ENCODE measurements around the gene APOF.
"Not testable (repeated sequence)": the region's sequence is repeated elsewhere in the genome, so short reads cannot be mapped to it uniquely, and the experiment has no call there.

Gene APOF

GRCh38 chr12:56336361-56337167 is 26.1 kb downstream of the APOF start:
- TF ChIP-seq ZNF266 (tag by site-specific recombination; IDR thresholded peaks at IDR 0.05; ENCODE audit: low read depth) (no peak), ZNF747 (tag by site-specific recombination; IDR thresholded peaks at IDR 0.05) (no peak), ZSCAN30 (tag by site-specific recombination; IDR thresholded peaks at IDR 0.05) (no peak), ZNF707 (tag by site-specific recombination; IDR thresholded peaks at IDR 0.05) (no peak), ZNF10 (tag by site-specific recombination; IDR thresholded peaks at IDR 0.05) (0 out of 2 replicates have a peak, but pooled peaks have one; percentile 26), ZNF292 (tag by site-specific recombination; IDR thresholded peaks at IDR 0.05; ENCODE audit: borderline replicate concordance, low read depth) (no peak), ZFP41 (tag by site-specific recombination; IDR thresholded peaks at IDR 0.05; ENCODE audit: borderline replicate concordance) (no peak), KLF9 (tag by site-specific recombination; IDR thresholded peaks at IDR 0.05; ENCODE audit: low read depth) (no peak), ZNF654 (tag by site-specific recombination; IDR thresholded peaks at IDR 0.05; ENCODE audit: low read depth) (no peak)
- no peaks in the 10 kb centered on the region for H3K9me3 ChIP-seq (ENCODE audit: control insufficient read depth, insufficient read depth, low read depth, low read length)
- no peak overlapping the region for H3K4me3 ChIP-seq (ENCODE audit: low read depth, low read length)
- H3K27ac ChIP-seq (ENCODE audit: extremely low read depth, low read depth, low read length) = no peak overlapping the region
- POLR2A ChIA-PET = interaction anchor here (0.6 to 2.9 kb wide), 4 partner anchors 16 to 101 kb away, joined by 3 to 12 read pairs (median 4); partner anchors contain the start of genes CNPY2 and CS
- CTCF ChIA-PET = no interaction called here
- peaks cover 5% of the 10 kb centered on the region for H3K4me1 ChIP-seq (ENCODE audit: control insufficient read depth, insufficient read depth, low read length)
- H3K36me3 ChIP-seq (ENCODE audit: control insufficient read depth in 2 of 2, insufficient read depth in 1 of 2, low read length in 2 of 2) = peaks cover 0 to 5% of the 10 kb centered on the region in 2 experiments; a peak in 2 of 3 replicates

- H3K4me3 ChIP-seq (ENCODE audit: low read depth, low read length); H3K4me1 ChIP-seq (ENCODE audit: control insufficient read depth, insufficient read depth, low read length); H3K9me3 ChIP-seq (ENCODE audit: control insufficient read depth, insufficient read depth, low read depth, low read length); CTCF ChIA-PET; H3K36me3 ChIP-seq (ENCODE audit: control insufficient read depth in 2 of 2, insufficient read depth in 1 of 2, low read length in 2 of 2); H3K27ac ChIP-seq (ENCODE audit: extremely low read depth, low read depth, low read length): not testable (repeated sequence)
- POLR2A ChIA-PET = interaction anchor here (0.6 kb wide), 2 partner anchors 15 to 102 kb away, joined by 3 to 5 read pairs; no protein-coding TSS in a partner anchor
These were observed 27.1 kb downstream of the APOF start for GRCh38 chr12:56335527-56335926.

- H3K9me3 ChIP-seq (ENCODE audit: control insufficient read depth, insufficient read depth, low read depth, low read length) = no peaks in the 10 kb centered on the region
- TF ChIP-seq ZNF174 (tag by site-specific recombination; IDR thresholded peaks at IDR 0.05) (no peak), ZNF645 (tag by site-specific recombination; IDR thresholded peaks at IDR 0.05) (no peak), ZNF501 (tag by site-specific recombination; IDR thresholded peaks at IDR 0.05) (peak; percentile 6; the same call in 1 of the 2 replicates), ZNF155 (tag by site-specific recombination; IDR thresholded peaks at IDR 0.05) (no peak), HOXA7 (CRISPR knock-in tag; IDR thresholded peaks at IDR 0.05; ENCODE audit: borderline replicate concordance) (no peak), ZNF48 (tag by site-specific recombination; IDR thresholded peaks at IDR 0.05) (no peak), ZNF639 (tag by site-specific recombination; IDR thresholded peaks at IDR 0.05) (0 out of 2 replicates have a peak, but pooled peaks have one; percentile 5), ZNF701 (tag by site-specific recombination; IDR thresholded peaks at IDR 0.05) (no peak)
- peaks cover 5% of the 10 kb centered on the region for H3K4me1 ChIP-seq (ENCODE audit: control insufficient read depth, insufficient read depth, low read length)
- H3K27ac ChIP-seq (ENCODE audit: extremely low read depth, low read depth, low read length) = peak overlapping the region; percentile 80
- CTCF ChIA-PET = interaction anchor here (0.8 to 1.1 kb wide), 3 partner anchors 11 to 49 kb away, joined by 3 to 5 read pairs (median 4); no protein-coding TSS in a partner anchor
- H3K36me3 ChIP-seq (ENCODE audit: control insufficient read depth in 2 of 2, insufficient read depth in 1 of 2, low read length in 2 of 2) = no peaks in the 10 kb centered on the region; a peak in 1 of 3 replicates
- POLR2A ChIA-PET = interaction anchor here (2.1 to 3.4 kb wide), 2 partner anchors 18 to 25 kb away, joined by 16 to 32 read pairs; partner anchors contain the start of genes CNPY2 and STAT2
- peak overlapping the region; percentile 63 for H3K4me3 ChIP-seq (ENCODE audit: low read depth, low read length)
These were observed 28.2 kb downstream of the APOF start for GRCh38 chr12:56334490-56334793.
